DND-41 (cell line): Measurements from ENCODE around the gene IL1F10.

Source experiments
- EZH2 ChIP-seq: IDR thresholded peaks from 3 replicates; pipeline ENCODE4 v1.6.1; 2012; ENCODE audit warnings: borderline replicate concordance, low read depth, mild to moderate bottlenecking, moderate library complexity, low read length, inconsistent platforms; ENCODE audit not compliant: severe bottlenecking
- TF ChIP-seq, protein P1 (sequence below): IDR thresholded peaks from 2 replicates; pipeline ENCODE4 v1.5.1; 2012; ENCODE audit warnings: borderline replicate concordance, low read length, moderate library complexity, mild to moderate bottlenecking; ENCODE audit not compliant: poor library complexity, severe bottlenecking; ENCODE audit errors: extremely low read depth

DNA sequence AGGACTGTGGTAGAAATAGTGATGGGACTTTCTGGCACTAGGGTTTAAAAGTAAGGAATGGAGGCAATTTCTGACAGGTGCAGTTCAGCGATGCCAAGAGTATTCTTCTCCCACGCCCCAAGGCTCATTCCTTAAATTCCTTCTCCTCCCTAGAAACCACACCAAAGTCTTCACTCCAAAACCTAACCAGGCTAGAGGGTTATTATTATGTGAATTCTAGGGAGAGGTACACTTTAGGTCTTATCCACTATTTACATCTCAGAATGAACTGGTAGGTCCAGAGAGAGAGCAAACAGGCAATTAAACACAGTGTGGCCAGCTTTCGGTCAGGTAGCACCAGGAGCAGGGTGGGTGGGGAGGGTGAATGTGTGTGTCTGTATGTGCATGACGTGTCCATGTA is 11.4 kb downstream of the IL1F10 start:
- no peak for TF ChIP-seq EZH2
- TF ChIP-seq, protein P1, sequence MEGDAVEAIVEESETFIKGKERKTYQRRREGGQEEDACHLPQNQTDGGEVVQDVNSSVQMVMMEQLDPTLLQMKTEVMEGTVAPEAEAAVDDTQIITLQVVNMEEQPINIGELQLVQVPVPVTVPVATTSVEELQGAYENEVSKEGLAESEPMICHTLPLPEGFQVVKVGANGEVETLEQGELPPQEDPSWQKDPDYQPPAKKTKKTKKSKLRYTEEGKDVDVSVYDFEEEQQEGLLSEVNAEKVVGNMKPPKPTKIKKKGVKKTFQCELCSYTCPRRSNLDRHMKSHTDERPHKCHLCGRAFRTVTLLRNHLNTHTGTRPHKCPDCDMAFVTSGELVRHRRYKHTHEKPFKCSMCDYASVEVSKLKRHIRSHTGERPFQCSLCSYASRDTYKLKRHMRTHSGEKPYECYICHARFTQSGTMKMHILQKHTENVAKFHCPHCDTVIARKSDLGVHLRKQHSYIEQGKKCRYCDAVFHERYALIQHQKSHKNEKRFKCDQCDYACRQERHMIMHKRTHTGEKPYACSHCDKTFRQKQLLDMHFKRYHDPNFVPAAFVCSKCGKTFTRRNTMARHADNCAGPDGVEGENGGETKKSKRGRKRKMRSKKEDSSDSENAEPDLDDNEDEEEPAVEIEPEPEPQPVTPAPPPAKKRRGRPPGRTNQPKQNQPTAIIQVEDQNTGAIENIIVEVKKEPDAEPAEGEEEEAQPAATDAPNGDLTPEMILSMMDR, result no peak
